ENCODE results near the gene SYNE2.
"Not testable (repeated sequence)": the region's sequence is repeated elsewhere in the genome, so short reads cannot be mapped to it uniquely, and the experiment has no call there.

SYNE2 gene, protein sequence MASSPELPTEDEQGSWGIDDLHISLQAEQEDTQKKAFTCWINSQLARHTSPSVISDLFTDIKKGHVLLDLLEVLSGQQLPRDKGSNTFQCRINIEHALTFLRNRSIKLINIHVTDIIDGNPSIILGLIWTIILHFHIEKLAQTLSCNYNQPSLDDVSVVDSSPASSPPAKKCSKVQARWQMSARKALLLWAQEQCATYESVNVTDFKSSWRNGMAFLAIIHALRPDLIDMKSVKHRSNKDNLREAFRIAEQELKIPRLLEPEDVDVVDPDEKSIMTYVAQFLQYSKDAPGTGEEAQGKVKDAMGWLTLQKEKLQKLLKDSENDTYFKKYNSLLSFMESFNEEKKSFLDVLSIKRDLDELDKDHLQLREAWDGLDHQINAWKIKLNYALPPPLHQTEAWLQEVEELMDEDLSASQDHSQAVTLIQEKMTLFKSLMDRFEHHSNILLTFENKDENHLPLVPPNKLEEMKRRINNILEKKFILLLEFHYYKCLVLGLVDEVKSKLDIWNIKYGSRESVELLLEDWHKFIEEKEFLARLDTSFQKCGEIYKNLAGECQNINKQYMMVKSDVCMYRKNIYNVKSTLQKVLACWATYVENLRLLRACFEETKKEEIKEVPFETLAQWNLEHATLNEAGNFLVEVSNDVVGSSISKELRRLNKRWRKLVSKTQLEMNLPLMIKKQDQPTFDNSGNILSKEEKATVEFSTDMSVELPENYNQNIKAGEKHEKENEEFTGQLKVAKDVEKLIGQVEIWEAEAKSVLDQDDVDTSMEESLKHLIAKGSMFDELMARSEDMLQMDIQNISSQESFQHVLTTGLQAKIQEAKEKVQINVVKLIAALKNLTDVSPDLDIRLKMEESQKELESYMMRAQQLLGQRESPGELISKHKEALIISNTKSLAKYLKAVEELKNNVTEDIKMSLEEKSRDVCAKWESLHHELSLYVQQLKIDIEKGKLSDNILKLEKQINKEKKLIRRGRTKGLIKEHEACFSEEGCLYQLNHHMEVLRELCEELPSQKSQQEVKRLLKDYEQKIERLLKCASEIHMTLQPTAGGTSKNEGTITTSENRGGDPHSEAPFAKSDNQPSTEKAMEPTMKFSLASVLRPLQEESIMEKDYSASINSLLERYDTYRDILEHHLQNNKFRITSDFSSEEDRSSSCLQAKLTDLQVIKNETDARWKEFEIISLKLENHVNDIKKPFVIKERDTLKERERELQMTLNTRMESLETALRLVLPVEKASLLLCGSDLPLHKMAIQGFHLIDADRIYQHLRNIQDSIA (N-terminal part only)

DNA sequence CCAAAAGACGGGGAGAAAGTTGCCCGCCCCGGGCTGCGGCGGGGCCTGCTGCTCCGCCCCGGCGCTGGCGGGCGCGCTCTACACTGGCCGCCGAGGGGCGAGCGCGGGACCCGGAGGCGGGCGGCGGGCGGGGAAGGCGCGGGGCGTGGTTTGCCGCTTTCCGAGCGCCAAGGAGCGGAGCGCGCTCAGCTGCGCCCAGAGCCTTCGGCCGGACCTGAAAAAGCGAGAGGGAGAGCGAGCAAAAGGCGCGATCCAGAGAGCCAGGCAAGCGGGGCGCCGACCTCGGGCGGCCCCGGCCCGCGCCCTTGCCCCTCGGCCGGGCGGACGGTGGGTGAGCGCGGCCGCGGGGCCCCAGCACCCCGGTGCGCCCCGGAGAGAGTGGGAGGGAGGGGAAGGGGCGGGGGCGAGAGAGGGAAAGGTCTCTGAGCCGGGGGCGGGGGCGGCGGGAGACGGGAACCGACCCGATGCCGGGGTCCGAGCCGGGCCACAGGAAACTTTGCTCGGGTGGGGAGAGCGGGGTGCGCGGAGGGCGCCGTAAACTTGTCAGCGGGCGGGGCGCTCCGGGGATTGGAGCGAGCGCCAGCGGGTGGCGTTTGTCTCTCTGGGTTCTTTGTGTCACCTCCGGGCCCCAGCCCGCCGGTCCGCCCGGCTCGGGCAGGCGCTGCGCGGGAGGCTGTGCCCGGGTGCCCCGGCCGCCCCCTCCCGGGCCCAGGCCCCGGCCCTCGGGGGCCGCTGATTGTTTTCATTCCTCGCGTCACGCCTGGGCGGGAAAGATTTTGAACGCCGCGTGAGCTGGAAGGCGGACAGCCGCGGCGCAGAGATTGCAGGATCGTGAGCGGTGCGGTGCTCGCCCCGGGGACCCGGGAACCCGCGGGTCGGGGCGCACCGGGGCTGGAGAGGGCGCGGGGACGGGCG lies at the start of gene SYNE2:
Gene SYNE2, plus strand, starts transcription at position 188 of the 915 bp plus-strand sequence. CDS start 56,145 bp downstream, outside the sequence.
- Histone ChIP-seq H3K4me3 (ENCODE audit: low read length) (peak within 1 kb of the TSS; percentile 70), H3K36me3 (ENCODE audit: control insufficient read depth, insufficient read depth, low read length) (no peaks in the 10 kb centered on the region), H3K27me3 (ENCODE audit: control insufficient read depth, insufficient read depth, low read length) (no peaks in the 10 kb centered on the region), H3K9ac (ENCODE audit: low read length) (peak within 1 kb of the TSS; percentile 85), H3K9me3 (ENCODE audit: control insufficient read depth, low read length) (no peaks in the 10 kb centered on the region), H3K4me1 (ENCODE audit: control insufficient read depth, insufficient read depth, low read length) (peaks cover 22% of the 10 kb centered on the region)

DNA sequence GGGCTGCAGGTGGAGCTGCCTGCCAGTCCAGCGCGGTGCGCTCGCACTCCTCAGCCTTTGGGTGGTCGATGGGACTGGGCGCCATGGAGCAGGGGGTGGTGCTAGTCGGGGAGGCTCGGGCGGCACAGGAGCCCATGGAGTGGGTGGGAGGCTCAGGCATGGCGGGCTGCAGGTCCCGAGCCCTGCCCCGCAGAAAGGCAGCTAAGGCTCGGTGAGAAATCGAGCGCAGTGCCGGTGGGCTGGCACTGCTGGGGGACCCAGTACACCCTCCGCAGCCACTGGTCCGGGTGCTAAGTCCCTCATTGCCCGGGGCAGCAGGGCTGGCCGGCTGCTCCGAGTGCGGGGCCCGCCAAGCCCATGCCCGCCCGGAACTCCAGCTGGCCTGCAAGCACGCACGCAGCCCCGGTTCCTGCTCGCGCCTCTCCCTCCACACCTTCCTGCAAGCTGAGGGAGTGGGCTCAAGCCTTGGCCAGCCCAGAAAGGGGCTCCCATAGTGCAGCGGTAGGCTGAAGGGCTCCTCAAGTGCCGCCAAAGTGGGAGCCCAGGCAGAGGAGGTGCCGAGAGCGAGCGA lies 49.5 kb upstream of the SYNE2 start:
- not testable (repeated sequence) for H3K36me3 ChIP-seq (ENCODE audit: control insufficient read depth, insufficient read depth, low read length); H3K9me3 ChIP-seq (ENCODE audit: control insufficient read depth, low read length); H3K4me1 ChIP-seq (ENCODE audit: control insufficient read depth, insufficient read depth, low read length); H3K9ac ChIP-seq (ENCODE audit: low read length); H3K27me3 ChIP-seq (ENCODE audit: control insufficient read depth, insufficient read depth, low read length); H3K4me3 ChIP-seq (ENCODE audit: low read length)

DNA sequence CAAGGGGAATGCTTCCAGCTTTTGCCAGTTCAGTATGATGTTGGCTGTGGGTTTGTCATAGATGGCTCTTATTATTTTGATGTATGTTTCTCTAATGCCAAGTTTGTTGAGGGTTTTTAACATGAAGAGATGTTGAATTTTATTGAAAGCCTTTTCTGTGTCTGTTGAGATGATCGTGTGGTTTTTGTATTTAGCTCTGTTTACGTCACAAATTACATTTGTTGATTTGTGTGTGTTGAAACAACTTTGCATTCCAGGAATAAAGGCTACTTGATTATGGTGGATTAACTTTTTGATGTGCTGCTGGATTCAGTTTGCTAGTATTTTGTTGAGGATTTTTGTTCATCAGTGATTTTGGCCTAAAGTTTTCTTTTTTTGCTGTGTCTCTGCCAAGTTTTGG lies 46.7 kb upstream of the SYNE2 start:
- H3K36me3 ChIP-seq (ENCODE audit: control insufficient read depth, insufficient read depth, low read length); H3K9ac ChIP-seq (ENCODE audit: low read length); H3K9me3 ChIP-seq (ENCODE audit: control insufficient read depth, low read length); H3K27me3 ChIP-seq (ENCODE audit: control insufficient read depth, insufficient read depth, low read length); H3K4me3 ChIP-seq (ENCODE audit: low read length); H3K4me1 ChIP-seq (ENCODE audit: control insufficient read depth, insufficient read depth, low read length): not testable (repeated sequence)

DNA sequence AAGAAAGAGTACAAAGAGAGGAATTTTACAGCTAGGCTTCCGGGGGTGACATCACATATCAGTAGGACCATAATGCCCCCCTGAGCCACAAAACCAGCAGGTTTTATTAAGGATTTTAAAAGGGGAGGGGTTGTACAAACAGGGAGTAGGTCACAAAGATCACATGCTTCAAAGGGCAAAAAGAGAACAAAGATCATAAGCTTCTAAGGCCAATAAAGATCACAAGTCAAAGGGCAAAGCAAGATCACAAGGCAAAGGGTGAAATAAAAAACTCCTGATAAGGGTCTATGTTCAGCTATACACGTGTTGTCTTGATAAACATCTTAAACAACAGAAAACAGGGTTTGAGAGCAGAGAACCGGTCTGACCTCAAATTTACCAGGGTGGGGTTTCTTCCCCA lies 41.1 kb upstream of the SYNE2 start:
- not testable (repeated sequence) for H3K4me1 ChIP-seq (ENCODE audit: control insufficient read depth, insufficient read depth, low read length); H3K9ac ChIP-seq (ENCODE audit: low read length); H3K27me3 ChIP-seq (ENCODE audit: control insufficient read depth, insufficient read depth, low read length); H3K9me3 ChIP-seq (ENCODE audit: control insufficient read depth, low read length); H3K36me3 ChIP-seq (ENCODE audit: control insufficient read depth, insufficient read depth, low read length); H3K4me3 ChIP-seq (ENCODE audit: low read length)

DNA sequence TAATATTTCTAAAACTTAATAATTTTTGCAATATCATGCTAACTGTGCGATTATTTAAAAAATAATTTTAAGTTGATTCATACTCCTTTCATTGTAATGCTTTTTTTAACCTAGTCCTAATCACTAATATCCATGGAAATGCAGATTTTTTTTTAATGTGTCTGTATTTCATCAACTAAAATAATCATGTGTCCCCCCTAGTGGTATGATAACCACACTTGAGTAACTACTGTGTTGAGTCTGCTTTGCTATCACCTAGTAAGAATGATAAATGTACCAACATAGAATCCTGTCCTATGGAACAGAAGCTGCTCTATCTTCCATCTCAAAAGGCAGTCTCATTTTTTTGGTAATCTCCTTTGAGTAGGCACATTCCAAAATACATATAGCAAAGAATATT lies 19.1 kb upstream of the SYNE2 start:
- Histone ChIP-seq H3K4me3 (ENCODE audit: low read length) (no peak overlapping the region), H3K36me3 (ENCODE audit: control insufficient read depth, insufficient read depth, low read length) (no peaks in the 10 kb centered on the region), H3K4me1 (ENCODE audit: control insufficient read depth, insufficient read depth, low read length) (no peaks in the 10 kb centered on the region), H3K27me3 (ENCODE audit: control insufficient read depth, insufficient read depth, low read length) (no peaks in the 10 kb centered on the region), H3K9ac (ENCODE audit: low read length) (no peak overlapping the region), H3K9me3 (ENCODE audit: control insufficient read depth, low read length) (no peaks in the 10 kb centered on the region)

DNA sequence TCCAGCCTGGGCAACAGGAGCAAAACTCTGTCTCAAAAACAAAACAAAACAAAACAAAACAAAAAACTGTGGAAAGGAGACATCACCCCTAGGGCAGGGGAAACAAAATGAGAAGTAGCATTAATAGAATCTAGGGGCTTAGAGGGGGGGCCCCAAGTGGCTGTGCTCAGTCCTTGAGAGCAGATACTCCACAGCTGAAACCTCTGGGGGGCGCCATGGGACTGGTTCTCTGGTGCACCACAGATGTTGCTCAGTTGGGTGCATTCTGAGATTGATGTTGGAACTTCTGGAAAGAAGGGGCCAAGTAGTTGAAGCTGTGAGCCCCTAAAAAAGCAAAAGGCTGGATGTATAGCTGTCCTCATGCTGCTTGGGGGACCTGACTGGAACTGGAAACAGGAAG lies 11.8 kb upstream of the SYNE2 start:
- no peaks in the 10 kb centered on the region for H3K9me3 ChIP-seq (ENCODE audit: control insufficient read depth, low read length)
- H3K9ac ChIP-seq (ENCODE audit: low read length): no peak overlapping the region
- H3K27me3 ChIP-seq (ENCODE audit: control insufficient read depth, insufficient read depth, low read length): no peaks in the 10 kb centered on the region
- no peaks in the 10 kb centered on the region for H3K4me1 ChIP-seq (ENCODE audit: control insufficient read depth, insufficient read depth, low read length)
- H3K4me3 ChIP-seq (ENCODE audit: low read length): no peak overlapping the region
- H3K36me3 ChIP-seq (ENCODE audit: control insufficient read depth, insufficient read depth, low read length): no peaks in the 10 kb centered on the region

DNA sequence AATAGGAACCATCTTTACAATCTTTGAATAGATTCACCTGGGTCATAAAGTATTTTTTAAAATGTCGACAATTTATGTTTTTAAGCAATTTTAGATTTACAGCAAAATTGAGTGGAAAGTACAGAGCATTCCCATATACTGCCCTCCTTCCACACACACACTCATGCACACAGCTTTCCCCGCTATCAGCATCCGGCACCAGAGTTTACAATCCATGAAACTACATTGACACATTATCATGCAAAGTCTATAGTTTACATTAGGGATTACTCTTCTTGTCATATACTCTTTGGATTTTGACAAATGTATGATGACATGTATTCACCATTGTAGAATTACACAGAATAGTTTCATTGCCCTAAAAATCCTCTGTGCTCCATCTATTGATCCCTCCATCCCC lies 9.0 kb upstream of the SYNE2 start:
- H3K4me3 ChIP-seq (ENCODE audit: low read length): no peak overlapping the region
- H3K27me3 ChIP-seq (ENCODE audit: control insufficient read depth, insufficient read depth, low read length): no peaks in the 10 kb centered on the region
- no peaks in the 10 kb centered on the region for H3K4me1 ChIP-seq (ENCODE audit: control insufficient read depth, insufficient read depth, low read length)
- H3K9me3 ChIP-seq (ENCODE audit: control insufficient read depth, low read length): no peaks in the 10 kb centered on the region
- H3K9ac ChIP-seq (ENCODE audit: low read length): no peak overlapping the region
- H3K36me3 ChIP-seq (ENCODE audit: control insufficient read depth, insufficient read depth, low read length): no peaks in the 10 kb centered on the region

DNA sequence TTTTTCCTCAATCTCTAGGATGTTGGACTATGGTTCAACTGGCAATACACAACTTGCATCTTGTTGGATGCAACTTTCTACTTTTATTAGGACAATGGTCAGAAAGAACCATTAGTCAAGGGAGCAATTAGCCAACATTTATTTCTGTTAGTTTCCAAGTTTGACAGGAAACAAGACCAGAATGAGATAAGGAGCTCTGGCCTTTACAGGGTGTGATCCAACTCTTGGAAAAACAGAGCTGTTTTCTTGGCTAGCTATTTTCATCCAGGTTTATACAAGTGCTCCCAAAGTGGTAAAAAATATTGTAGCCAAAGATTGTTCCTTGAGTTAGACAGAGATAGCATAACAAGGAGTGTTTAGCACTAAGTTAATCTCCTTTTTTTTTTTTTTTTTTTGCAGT lies 3.9 kb upstream of the SYNE2 start:
- H3K4me1 ChIP-seq (ENCODE audit: control insufficient read depth, insufficient read depth, low read length): no peaks in the 10 kb centered on the region
- H3K9ac ChIP-seq (ENCODE audit: low read length): no peak overlapping the region
- no peak overlapping the region for H3K4me3 ChIP-seq (ENCODE audit: low read length)
- H3K27me3 ChIP-seq (ENCODE audit: control insufficient read depth, insufficient read depth, low read length): no peaks in the 10 kb centered on the region
- no peaks in the 10 kb centered on the region for H3K36me3 ChIP-seq (ENCODE audit: control insufficient read depth, insufficient read depth, low read length)
- no peaks in the 10 kb centered on the region for H3K9me3 ChIP-seq (ENCODE audit: control insufficient read depth, low read length)

DNA sequence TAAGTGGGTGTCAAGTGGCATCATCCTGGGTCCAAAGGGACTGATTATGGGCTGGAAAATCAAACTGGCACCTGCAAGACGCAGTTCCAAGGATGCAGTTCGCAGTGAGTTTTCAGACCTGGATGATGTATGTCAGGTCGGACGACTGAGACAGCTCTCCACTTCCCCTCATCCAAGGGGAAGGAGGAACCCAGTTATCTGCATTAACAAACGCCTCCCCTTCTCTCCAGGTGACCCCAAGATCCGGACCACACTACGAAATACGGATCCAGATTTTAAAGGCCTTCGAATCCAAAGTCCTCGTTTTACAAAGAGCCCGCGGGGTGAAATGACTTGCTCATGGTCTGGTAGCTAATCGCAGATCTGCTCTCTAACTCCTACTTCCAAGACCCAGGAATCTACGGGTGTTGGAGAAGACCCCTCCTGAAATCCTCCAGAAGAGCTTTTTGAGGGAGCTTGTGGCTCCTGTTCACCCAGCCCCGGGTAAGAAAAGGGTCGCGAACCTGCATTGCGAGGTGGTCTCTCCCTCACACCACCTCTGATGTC lies 460 bp upstream of the SYNE2 start:
- Histone ChIP-seq H3K4me1 (ENCODE audit: control insufficient read depth, insufficient read depth, low read length) (peaks cover 19% of the 10 kb centered on the region), H3K27me3 (ENCODE audit: control insufficient read depth, insufficient read depth, low read length) (no peaks in the 10 kb centered on the region), H3K36me3 (ENCODE audit: control insufficient read depth, insufficient read depth, low read length) (no peaks in the 10 kb centered on the region), H3K9ac (ENCODE audit: low read length) (peak overlapping the region; percentile 85), H3K9me3 (ENCODE audit: control insufficient read depth, low read length) (no peaks in the 10 kb centered on the region), H3K4me3 (ENCODE audit: low read length) (peak overlapping the region; percentile 70)

DNA sequence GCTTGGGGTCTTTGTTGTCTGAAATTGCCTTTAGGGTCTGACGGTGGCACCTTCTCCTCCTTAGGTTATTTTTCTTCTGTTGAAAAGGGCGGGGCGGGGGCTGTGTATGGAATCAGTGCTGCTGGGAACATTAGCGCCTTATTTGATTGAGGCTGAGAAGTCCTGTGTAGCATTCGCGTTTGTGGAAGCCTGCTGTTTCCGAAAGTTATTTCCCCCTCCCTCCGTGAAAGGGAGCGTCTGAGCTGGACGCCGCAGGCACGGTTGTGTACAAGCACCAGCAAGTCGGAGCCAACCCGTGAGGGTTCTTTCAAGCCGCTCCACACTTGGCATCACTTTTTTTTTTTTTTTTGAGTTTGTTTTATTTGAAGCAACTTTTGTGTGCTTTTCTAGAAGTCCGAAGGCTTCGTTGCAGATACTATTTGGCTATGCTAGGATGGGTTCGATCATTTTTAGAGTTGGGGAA lies 1.1 kb downstream of the SYNE2 start:
- Histone ChIP-seq H3K4me3 (ENCODE audit: low read length) (peak overlapping the region; percentile 65), H3K27me3 (ENCODE audit: control insufficient read depth, insufficient read depth, low read length) (no peaks in the 10 kb centered on the region), H3K36me3 (ENCODE audit: control insufficient read depth, insufficient read depth, low read length) (no peaks in the 10 kb centered on the region), H3K9ac (ENCODE audit: low read length) (peak overlapping the region; percentile 85), H3K9me3 (ENCODE audit: control insufficient read depth, low read length) (no peaks in the 10 kb centered on the region), H3K4me1 (ENCODE audit: control insufficient read depth, insufficient read depth, low read length) (peaks cover 22% of the 10 kb centered on the region)
